GM12875 (cell line): ENCODE measurements around the gene SOX4.

Source experiments
- H3K4me3 ChIP-seq: one replicate; pipeline ENCODE4 v1.5.1; 2011; ENCODE audit warnings: low read depth, low read length, control low read depth
- TF ChIP-seq, protein P1 (sequence below): IDR thresholded peaks from 2 replicates; pipeline ENCODE4 v1.5.1; 2011; ENCODE audit warnings: low read depth, mild to moderate bottlenecking, control low read depth, inconsistent platforms, low read length, moderate library complexity, borderline replicate concordance; ENCODE audit not compliant: insufficient read depth

Gene SOX4

DNA sequence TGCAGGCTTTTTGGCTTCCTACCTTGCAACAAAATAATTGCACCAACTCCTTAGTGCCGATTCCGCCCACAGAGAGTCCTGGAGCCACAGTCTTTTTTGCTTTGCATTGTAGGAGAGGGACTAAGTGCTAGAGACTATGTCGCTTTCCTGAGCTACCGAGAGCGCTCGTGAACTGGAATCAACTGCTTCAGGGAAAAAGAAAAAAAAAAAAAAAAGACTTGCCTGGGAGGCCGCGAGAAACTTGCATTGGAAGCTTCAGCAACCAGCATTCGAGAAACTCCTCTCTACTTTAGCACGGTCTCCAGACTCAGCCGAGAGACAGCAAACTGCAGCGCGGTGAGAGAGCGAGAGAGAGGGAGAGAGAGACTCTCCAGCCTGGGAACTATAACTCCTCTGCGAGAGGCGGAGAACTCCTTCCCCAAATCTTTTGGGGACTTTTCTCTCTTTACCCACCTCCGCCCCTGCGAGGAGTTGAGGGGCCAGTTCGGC, 420 bp downstream of the SOX4 start:
- H3K4me3 ChIP-seq = peak overlapping the region; percentile 74
- TF ChIP-seq, protein P1, sequence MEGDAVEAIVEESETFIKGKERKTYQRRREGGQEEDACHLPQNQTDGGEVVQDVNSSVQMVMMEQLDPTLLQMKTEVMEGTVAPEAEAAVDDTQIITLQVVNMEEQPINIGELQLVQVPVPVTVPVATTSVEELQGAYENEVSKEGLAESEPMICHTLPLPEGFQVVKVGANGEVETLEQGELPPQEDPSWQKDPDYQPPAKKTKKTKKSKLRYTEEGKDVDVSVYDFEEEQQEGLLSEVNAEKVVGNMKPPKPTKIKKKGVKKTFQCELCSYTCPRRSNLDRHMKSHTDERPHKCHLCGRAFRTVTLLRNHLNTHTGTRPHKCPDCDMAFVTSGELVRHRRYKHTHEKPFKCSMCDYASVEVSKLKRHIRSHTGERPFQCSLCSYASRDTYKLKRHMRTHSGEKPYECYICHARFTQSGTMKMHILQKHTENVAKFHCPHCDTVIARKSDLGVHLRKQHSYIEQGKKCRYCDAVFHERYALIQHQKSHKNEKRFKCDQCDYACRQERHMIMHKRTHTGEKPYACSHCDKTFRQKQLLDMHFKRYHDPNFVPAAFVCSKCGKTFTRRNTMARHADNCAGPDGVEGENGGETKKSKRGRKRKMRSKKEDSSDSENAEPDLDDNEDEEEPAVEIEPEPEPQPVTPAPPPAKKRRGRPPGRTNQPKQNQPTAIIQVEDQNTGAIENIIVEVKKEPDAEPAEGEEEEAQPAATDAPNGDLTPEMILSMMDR = no peak

DNA sequence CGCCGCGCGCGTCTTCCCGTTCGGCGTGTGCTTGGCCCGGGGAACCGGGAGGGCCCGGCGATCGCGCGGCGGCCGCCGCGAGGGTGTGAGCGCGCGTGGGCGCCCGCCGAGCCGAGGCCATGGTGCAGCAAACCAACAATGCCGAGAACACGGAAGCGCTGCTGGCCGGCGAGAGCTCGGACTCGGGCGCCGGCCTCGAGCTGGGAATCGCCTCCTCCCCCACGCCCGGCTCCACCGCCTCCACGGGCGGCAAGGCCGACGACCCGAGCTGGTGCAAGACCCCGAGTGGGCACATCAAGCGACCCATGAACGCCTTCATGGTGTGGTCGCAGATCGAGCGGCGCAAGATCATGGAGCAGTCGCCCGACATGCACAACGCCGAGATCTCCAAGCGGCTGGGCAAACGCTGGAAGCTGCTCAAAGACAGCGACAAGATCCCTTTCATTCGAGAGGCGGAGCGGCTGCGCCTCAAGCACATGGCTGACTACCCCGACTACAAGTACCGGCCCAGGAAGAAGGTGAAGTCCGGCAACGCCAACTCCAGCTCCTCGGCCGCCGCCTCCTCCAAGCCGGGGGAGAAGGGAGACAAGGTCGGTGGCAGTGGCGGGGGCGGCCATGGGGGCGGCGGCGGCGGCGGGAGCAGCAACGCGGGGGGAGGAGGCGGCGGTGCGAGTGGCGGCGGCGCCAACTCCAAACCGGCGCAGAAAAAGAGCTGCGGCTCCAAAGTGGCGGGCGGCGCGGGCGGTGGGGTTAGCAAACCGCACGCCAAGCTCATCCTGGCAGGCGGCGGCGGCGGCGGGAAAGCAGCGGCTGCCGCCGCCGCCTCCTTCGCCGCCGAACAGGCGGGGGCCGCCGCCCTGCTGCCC, 1.1 kb downstream of the SOX4 start:
- TF ChIP-seq, protein P1 = no peak
- peak overlapping the region; percentile 74 for H3K4me3 ChIP-seq

DNA sequence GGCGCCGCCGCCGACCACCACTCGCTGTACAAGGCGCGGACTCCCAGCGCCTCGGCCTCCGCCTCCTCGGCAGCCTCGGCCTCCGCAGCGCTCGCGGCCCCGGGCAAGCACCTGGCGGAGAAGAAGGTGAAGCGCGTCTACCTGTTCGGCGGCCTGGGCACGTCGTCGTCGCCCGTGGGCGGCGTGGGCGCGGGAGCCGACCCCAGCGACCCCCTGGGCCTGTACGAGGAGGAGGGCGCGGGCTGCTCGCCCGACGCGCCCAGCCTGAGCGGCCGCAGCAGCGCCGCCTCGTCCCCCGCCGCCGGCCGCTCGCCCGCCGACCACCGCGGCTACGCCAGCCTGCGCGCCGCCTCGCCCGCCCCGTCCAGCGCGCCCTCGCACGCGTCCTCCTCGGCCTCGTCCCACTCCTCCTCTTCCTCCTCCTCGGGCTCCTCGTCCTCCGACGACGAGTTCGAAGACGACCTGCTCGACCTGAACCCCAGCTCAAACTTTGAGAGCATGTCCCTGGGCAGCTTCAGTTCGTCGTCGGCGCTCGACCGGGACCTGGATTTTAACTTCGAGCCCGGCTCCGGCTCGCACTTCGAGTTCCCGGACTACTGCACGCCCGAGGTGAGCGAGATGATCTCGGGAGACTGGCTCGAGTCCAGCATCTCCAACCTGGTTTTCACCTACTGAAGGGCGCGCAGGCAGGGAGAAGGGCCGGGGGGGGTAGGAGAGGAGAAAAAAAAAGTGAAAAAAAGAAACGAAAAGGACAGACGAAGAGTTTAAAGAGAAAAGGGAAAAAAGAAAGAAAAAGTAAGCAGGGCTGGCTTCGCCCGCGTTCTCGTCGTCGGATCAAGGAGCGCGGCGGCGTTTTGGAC, 2.0 kb downstream of the SOX4 start:
- TF ChIP-seq, protein P1 = peak; percentile 40; the same call in 1 of the 2 replicates
- H3K4me3 ChIP-seq = peak overlapping the region; percentile 74

DNA sequence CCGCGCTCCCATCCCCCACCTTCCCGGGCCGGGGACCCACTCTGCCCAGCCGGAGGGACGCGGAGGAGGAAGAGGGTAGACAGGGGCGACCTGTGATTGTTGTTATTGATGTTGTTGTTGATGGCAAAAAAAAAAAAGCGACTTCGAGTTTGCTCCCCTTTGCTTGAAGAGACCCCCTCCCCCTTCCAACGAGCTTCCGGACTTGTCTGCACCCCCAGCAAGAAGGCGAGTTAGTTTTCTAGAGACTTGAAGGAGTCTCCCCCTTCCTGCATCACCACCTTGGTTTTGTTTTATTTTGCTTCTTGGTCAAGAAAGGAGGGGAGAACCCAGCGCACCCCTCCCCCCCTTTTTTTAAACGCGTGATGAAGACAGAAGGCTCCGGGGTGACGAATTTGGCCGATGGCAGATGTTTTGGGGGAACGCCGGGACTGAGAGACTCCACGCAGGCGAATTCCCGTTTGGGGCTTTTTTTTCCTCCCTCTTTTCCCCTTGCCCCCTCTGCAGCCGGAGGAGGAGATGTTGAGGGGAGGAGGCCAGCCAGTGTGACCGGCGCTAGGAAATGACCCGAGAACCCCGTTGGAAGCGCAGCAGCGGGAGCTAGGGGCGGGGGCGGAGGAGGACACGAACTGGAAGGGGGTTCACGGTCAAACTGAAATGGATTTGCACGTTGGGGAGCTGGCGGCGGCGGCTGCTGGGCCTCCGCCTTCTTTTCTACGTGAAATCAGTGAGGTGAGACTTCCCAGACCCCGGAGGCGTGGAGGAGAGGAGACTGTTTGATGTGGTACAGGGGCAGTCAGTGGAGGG, 2.8 kb downstream of the SOX4 start:
- TF ChIP-seq, protein P1 = no peak
- peak overlapping the region; percentile 74 for H3K4me3 ChIP-seq

DNA sequence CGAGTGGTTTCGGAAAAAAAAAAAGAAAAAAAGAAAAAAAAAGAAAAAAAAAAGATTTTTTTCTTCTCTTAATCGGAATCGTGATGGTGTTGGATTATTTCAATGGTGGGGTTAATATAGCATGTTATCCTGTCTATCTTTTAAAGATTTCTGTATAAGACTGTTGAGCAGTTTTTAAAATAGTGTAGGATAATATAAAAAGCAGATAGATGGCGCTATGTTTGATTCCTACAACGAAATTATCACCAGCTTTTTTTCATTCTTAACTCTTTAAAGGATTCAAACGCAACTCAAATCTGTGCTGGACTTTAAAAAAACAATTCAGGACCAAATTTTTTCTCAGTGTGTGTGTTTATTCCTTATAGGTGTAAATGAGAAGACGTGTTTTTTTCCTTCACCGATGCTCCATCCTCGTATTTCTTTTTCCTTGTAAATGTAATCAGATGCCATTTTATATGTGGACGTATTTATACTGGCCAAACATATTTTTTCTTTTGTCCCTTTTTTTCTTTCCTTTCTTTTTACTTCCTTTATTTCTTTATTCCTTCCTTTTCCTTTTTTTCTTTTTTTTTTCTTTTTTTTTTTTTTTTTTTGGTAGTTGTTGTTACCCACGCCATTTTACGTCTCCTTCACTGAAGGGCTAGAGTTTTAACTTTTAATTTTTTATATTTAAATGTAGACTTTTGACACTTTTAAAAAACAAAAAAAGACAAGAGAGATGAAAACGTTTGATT, 3.6 kb downstream of the SOX4 start:
- peak overlapping the region; percentile 74 for H3K4me3 ChIP-seq
- TF ChIP-seq, protein P1 = no peak
